Ovary (tissue), 3 donors: ENCODE results near the gene FAM3D.

ENCODE experiments used
- CTCF ChIP-seq, 3 donors: fragments of 450-650 bp in 2 of 3; fragments of 200-600 bp in 1 of 3; IDR thresholded peaks; one replicate each; pipeline versions ENCODE4 v1.5.1 to v1.8.0; 2016 to 2022; ENCODE audit warnings: antibody characterized with exemption in 3 of 3, mild to moderate bottlenecking in 1 of 3
- EP300 ChIP-seq: sonication (generic); formaldehyde crosslinking; IDR thresholded peaks from one replicate; pipeline ENCODE4 v1.6.1; 2017; ENCODE audit warnings: antibody characterized with exemption
- donor health status: DM: no; HTN: no; CAD: no.

DNA sequence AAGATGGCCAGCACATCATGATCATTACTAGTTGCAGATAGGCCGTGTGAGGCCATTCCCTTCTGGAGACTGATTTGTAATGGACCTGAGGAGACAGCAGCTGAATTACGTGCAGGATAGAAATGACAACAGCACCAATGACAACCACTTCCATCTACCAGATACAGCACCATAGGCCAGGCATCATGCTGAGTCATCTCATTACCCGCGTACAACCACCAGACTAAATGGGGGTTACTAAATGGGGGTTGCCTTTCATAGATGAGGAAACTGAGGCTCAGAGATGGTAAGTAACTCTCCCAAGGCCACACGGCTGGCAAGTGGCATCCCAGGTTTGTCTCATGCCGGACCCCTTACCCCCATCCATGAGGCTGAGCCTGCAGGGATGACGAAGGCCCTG lies 56.6 kb downstream of the FAM3D start:
- TF ChIP-seq CTCF (IDR thresholded peaks at IDR 0.05) (no peak), EP300 (no peak)
